PC-3 (cell line): Measurements from ENCODE around the gene DET1. TPM values are rescaled to one million over a fixed set of nuclear protein-coding genes. Genes with fewer than 3 reads are reported as not detected.
A peak's percentile ranks its signal among the peaks of the same experiment; 100 is the strongest.

ENCODE experiments used
- ATAC-seq: fragments of 200-7000 bp; cut with Tn5 transposase; 2 replicates; pipeline ENCODE4 v1.9.1; 2020; ENCODE audit warnings: mild to moderate bottlenecking, moderate library complexity
- BruUV-seq: library from RNA; stranded (reverse); fragments of 400-500 nt; replicated peaks from 2 replicates; lab custom pipeline; 2021; lab: Mats Ljungman, UMichigan
- CTCF ChIA-PET: fragments of 300-600 bp; sonication (Branson Sonifier 250); formaldehyde crosslinking; loops from one replicate; lab custom pipeline; 2022; ENCODE audit warnings: antibody characterized with exemption; lab: Charles Lee
- POLR2A ChIA-PET: fragments of 300-600 bp; sonication (Branson Sonifier 250); formaldehyde crosslinking; loops from one replicate; lab custom pipeline; 2022; ENCODE audit warnings: antibody characterized with exemption; ENCODE audit not compliant: unreplicated experiment; lab: Charles Lee
- DNase-seq: peaks from one replicate; pipeline ENCODE4 v3.0.0-alpha.2; 2015
- H2AFZ ChIP-seq: fragments of 300-600 bp; sonication (generic); 2 replicates; pipeline ENCODE4 v1.6.0; 2016; ENCODE audit warnings: antibody characterized with exemption, low read length
- H3F3A ChIP-seq: fragments of 300-600 bp; sonication (generic); one replicate; pipeline ENCODE4 v1.6.0; 2017; ENCODE audit warnings: antibody characterized with exemption, low read length, control low read depth, mild to moderate bottlenecking; ENCODE audit not compliant: unreplicated experiment
- H3K27ac ChIP-seq: fragments of 300-600 bp; sonication (generic); 2 replicates; pipeline ENCODE4 v1.5.1; 2016; ENCODE audit warnings: mild to moderate bottlenecking, low read length
- H3K27me3 ChIP-seq: fragments of 300-600 bp; sonication (generic); 2 replicates; pipeline ENCODE4 v1.6.1; 2016; ENCODE audit warnings: low read length, mixed read lengths
- H3K36me3 ChIP-seq: fragments of 300-600 bp; sonication (generic); 2 replicates; pipeline ENCODE4 v1.6.1; 2016; ENCODE audit warnings: low read depth, mixed run types, low read length, mixed read lengths
- H3K4me1 ChIP-seq: fragments of 300-600 bp; sonication (generic); 2 replicates; pipeline ENCODE4 v1.5.1; 2016; ENCODE audit warnings: low read length; ENCODE audit not compliant: insufficient read depth
- H3K4me2 ChIP-seq: fragments of 300-600 bp; sonication (generic); 2 replicates; pipeline ENCODE4 v1.6.0; 2016; ENCODE audit warnings: low read length
- H3K4me3 ChIP-seq: fragments of 300-600 bp; sonication (generic); 2 replicates; pipeline ENCODE4 v1.5.1; 2016; ENCODE audit warnings: mild to moderate bottlenecking, low read length, mixed read lengths
- H3K79me2 ChIP-seq: fragments of 300-600 bp; sonication (generic); 2 replicates; pipeline ENCODE4 v1.6.1; 2017; ENCODE audit warnings: low read length, mixed read lengths
- H3K9ac ChIP-seq: fragments of 300-600 bp; sonication (generic); 2 replicates; pipeline ENCODE4 v1.6.0; 2016; ENCODE audit warnings: mild to moderate bottlenecking, low read length
- H3K9me2 ChIP-seq: fragments of 300-600 bp; sonication (generic); replicated peaks from 2 replicates; pipeline ENCODE4 v1.6.1; 2016; ENCODE audit warnings: mixed run types, low read length, mixed read lengths
- H3K9me3 ChIP-seq: fragments of 300-600 bp; sonication (generic); 2 replicates; pipeline ENCODE4 v1.6.1; 2016; ENCODE audit warnings: low read length, mixed read lengths
- H4K20me1 ChIP-seq: fragments of 300-600 bp; sonication (generic); 2 replicates; pipeline ENCODE4 v1.6.1; 2016; ENCODE audit warnings: low read length, mixed read lengths
- EZH2 ChIP-seq: fragments of 300-600 bp; sonication (generic); IDR thresholded peaks from one replicate; pipeline ENCODE4 v1.6.1; 2017; ENCODE audit warnings: antibody characterized with exemption, mild to moderate bottlenecking, low read length; ENCODE audit not compliant: unreplicated experiment
- EZH2phosphoT487 ChIP-seq: fragments of 300-600 bp; sonication (generic); IDR thresholded peaks from 2 replicates; pipeline ENCODE4 v1.6.1; 2018; ENCODE audit warnings: mild to moderate bottlenecking, antibody characterized with exemption, low read length, borderline replicate concordance
- intact Hi-C: fragments of 100-400 bp; cut with micrococcal nuclease; formaldehyde crosslinking; loops from 2 replicates; pipeline ENCODE4 v1.9.0; 2023
- total RNA-seq: library from RNA; depleted of rRNA; stranded (reverse); fragments of >200 nt; gene quantifications from 2 replicates; pipeline ENCODE4 v1.2.3, GENCODE V29; 2014
- TF ChIP-seq, protein P1 (sequence below): fragments of 300-600 bp; sonication (generic); conservative IDR thresholded peaks from 2 replicates; pipeline ENCODE4 v1.5.1; 2017; ENCODE audit warnings: antibody characterized with exemption, low read depth, mild to moderate bottlenecking, low read length

Gene DET1
- total RNA-seq, 1 experiment from 2014 or later, result 1.6 TPM

- intact Hi-C loops, result no loop called here
- ATAC-seq, result no peak
These were observed 40.8 kb downstream of the DET1 start for GRCh38 chr15:88505721-88506120.

GRCh38 chr15:88504445-88504844, 42.0 kb downstream of the DET1 start:
- no peak for DNase-seq
- Histone ChIP-seq H3K4me2 (no peak overlapping the region), H3K79me2 (no peaks in the 10 kb centered on the region), H3K9me2 (no peaks in the 10 kb centered on the region), H4K20me1 (no peaks in the 10 kb centered on the region), H3K4me3 (no peak overlapping the region), H3K27me3 (no peaks in the 10 kb centered on the region), H3F3A (no peaks in the 10 kb centered on the region), H3K27ac (no peak overlapping the region), H3K4me1 (no peaks in the 10 kb centered on the region), H2AFZ (no peak overlapping the region), H3K9me3 (no peaks in the 10 kb centered on the region), H3K36me3 (no peaks in the 10 kb centered on the region), H3K9ac (no peak overlapping the region)
- no peak for TF ChIP-seq EZH2
- no peak for TF ChIP-seq EZH2phosphoT487
- TF ChIP-seq, protein P1, sequence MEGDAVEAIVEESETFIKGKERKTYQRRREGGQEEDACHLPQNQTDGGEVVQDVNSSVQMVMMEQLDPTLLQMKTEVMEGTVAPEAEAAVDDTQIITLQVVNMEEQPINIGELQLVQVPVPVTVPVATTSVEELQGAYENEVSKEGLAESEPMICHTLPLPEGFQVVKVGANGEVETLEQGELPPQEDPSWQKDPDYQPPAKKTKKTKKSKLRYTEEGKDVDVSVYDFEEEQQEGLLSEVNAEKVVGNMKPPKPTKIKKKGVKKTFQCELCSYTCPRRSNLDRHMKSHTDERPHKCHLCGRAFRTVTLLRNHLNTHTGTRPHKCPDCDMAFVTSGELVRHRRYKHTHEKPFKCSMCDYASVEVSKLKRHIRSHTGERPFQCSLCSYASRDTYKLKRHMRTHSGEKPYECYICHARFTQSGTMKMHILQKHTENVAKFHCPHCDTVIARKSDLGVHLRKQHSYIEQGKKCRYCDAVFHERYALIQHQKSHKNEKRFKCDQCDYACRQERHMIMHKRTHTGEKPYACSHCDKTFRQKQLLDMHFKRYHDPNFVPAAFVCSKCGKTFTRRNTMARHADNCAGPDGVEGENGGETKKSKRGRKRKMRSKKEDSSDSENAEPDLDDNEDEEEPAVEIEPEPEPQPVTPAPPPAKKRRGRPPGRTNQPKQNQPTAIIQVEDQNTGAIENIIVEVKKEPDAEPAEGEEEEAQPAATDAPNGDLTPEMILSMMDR, result no peak
- POLR2A ChIA-PET, result no interaction called here
- CTCF ChIA-PET, result no interaction called here
- ATAC-seq, result no peak
- no TSS peak for BruUV-seq
- intact Hi-C loops, result no loop called here

More at GRCh38 chr15:88505721-88506120, 40.8 kb downstream of the DET1 start:
- BruUV-seq, result no TSS peak
- peak; percentile 28 for DNase-seq
- H3K36me3 ChIP-seq, result no peaks in the 10 kb centered on the region
- H2AFZ ChIP-seq, result no peak overlapping the region
- no peak overlapping the region for H3K4me2 ChIP-seq
- H3K9me3 ChIP-seq, result no peaks in the 10 kb centered on the region
- H4K20me1 ChIP-seq, result no peaks in the 10 kb centered on the region
- H3K9me2 ChIP-seq, result no peaks in the 10 kb centered on the region
- H3K9ac ChIP-seq, result no peak overlapping the region
- H3K4me3 ChIP-seq, result no peak overlapping the region
- no peak overlapping the region for H3K27ac ChIP-seq
- POLR2A ChIA-PET, result interaction anchor here (0.6 kb wide), 1 partner anchor 771 kb away, joined by 19 read pairs; no protein-coding TSS in a partner anchor
- H3K79me2 ChIP-seq, result no peaks in the 10 kb centered on the region
- TF ChIP-seq EZH2 (no peak), EZH2phosphoT487 (no peak)
- TF ChIP-seq, protein P1, result no peak
- no peaks in the 10 kb centered on the region for H3F3A ChIP-seq
- H3K4me1 ChIP-seq, result no peaks in the 10 kb centered on the region
- CTCF ChIA-PET, result no interaction called here
- no peaks in the 10 kb centered on the region for H3K27me3 ChIP-seq

GRCh38 chr15:88498996-88499395, 47.5 kb downstream of the DET1 start:
- Histone ChIP-seq H2AFZ (no peak overlapping the region), H3K4me3 (no peak overlapping the region), H4K20me1 (no peaks in the 10 kb centered on the region), H3K27me3 (no peaks in the 10 kb centered on the region), H3K9me3 (no peaks in the 10 kb centered on the region), H3K9ac (no peak overlapping the region), H3K36me3 (no peaks in the 10 kb centered on the region), H3F3A (no peaks in the 10 kb centered on the region), H3K27ac (no peak overlapping the region), H3K79me2 (no peaks in the 10 kb centered on the region), H3K9me2 (no peaks in the 10 kb centered on the region), H3K4me1 (no peaks in the 10 kb centered on the region), H3K4me2 (no peak overlapping the region)
- intact Hi-C loops, result no loop called here
- TF ChIP-seq, protein P1, result no peak
- TF ChIP-seq EZH2 (no peak), EZH2phosphoT487 (no peak)
- no peak for ATAC-seq
- DNase-seq, result no peak
- ChIA-PET POLR2A (no interaction called here), CTCF (no interaction called here)
- BruUV-seq, result no TSS peak
